NCI-H2107 treated with DMSO at 0.1 percent for 48 hours (cell line): ENCODE results near the gene ADAM17.
"Not testable (repeated sequence)": the region's sequence is repeated elsewhere in the genome, so short reads cannot be mapped to it uniquely, and the experiment has no call there.

Experiments used
- DNase-seq: peaks from one replicate; lab custom pipeline; 2025; ENCODE audit not compliant: unreplicated experiment; lab: John Stamatoyannopoulos, UW

ADAM17 gene

DNA sequence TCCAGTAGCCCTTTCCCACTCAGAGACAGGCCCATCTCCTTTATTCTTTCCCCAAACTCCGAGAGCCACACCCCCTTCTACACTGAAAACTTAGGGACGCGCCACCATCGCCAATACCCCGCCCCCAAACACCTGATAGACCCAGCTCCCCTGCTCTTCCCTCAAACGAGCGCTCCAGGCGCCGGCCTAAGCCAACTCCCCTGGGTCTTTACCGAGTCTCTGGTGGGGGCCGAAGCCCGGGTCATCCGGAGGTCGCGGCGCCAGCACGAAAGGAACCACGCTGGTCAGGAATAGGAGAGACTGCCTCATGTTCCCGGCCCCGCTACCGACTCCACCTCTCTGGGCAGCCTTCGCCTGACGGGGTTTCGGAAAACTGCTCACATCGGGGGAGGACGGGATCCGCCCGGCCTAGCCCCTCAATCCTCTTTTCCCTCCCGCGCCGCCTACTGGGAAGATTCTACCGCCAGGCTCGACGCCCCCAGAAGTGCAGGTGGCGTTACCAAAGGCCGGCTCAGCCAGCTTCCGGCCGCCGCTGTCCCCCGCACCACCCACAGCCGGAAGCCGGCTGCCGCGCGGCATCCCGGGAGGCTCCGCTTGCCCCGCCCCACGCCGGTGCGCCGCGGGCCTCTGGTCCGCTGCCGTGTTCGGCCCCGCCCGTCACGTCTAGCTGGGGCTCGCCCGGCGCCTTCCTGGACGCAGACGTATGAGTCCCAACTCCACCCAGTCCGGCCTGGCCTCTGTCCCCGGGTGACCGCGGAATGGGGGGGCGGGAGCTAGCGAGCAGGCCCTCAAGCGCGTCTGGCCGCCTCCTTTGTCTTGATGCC, at the start of gene ADAM17:
TSS of gene ADAM17 (minus strand) at position 534 of the 824 bp plus-strand sequence. CDS start at position 309, 225 bp downstream.
- DNase-seq: peak; percentile 82

DNA sequence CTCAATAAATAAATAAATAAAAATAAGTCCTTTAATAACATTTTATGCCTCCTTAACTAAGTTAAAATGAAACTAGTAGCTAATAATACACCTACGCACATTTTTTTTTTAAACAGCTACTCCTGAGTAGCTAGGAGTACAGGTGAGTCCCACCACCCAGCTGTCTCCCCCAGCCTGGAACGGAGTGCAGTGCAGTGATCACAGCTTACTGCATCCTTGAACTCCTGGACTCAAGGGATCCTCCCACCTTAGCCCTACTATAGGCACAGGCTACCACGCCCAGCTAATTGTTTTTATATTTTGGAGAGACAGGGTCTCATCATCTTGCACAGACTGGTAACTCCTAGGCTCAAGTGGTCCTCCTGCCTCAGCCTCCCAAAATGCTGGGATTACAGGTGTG, 46.8 kb upstream of the ADAM17 start:
- DNase-seq: no peak

DNA sequence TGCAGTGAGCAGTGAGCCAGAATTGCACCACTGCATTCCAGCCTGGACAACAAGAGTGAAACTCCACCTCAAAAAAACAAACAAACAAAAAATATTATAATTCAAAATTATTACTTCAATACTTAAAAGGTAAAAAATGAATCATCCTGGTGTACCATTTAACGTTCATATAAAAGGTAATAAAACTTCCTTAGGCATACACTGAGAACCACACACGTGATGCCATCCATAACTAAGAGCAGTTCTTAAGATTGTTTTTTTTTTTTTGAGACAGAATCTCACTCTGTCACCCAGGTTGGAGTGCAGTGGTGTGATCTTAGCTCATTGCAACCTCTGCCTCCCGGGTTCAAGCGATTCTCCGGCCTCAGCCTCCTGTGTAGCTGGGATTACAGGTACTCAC, 45.8 kb upstream of the ADAM17 start:
- DNase-seq: no peak

DNA sequence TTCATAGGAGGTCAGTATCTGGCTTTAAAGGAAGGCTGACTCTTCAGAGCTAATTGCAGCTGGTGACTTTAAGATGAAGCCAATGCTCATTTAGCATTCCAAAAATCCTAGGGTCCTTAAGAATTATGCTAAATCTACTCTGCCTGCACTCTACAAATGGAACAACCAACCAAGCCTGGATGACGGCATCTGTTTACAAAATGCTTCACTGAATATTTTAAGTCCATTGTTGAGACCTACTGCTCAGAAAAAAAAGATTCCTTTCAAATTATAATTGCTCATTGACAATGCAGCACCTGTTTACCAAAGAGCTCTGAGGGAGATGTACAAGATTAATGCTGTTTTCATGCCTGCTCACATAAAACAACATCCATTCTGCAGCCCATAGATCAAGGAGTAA, 43.8 kb upstream of the ADAM17 start:
- DNase-seq: no peak

DNA sequence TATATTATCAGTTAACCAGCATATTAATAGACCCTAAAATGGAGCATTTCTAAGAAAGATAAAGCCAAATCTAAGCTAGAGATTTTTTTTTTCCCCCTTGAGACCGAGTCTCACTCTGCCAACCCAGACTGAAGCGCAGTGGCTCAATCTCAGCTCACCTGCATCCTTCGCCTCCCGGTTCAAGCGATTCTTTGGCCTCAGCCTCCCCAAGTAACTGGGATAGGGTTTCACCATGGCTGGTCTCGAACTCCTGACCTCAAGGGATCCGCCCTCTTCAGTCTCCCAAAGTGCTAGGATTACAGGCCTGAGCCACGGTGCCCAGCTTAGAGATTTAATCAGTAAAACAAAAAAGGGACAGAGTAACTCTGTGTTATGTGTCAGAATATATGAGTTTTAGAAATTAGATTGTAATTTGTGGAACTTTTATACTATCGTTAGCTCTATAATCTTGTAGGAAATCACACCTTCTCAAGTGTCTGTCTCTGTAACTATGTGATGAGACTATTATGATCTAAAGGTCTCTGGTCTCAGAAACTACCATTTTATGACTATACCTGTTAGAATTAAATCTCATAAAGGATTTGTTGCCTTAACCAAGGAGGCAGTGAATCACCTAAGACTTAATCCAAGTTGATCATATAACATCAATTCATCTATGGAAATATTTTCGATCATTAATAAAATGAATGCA, 41.1 kb upstream of the ADAM17 start:
- DNase-seq: no peak

DNA sequence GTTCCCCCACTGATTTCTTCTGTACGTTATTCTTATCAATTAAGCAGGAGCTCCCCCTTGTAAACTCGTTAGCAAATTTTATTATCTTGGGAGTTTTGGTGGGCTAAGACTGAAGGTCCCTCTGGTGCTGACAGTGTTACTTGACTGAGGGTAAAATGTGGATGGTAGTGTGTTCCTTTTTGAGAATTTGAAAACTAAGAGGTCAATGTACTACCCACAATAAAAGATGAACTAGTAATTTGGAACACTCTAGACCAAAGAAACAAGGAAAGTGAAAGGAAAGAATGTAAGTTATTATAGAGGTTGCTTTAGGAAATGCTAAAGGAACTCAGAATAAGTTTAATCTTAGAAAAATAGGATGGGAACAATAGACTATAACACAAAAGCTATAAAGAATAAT, 40.1 kb upstream of the ADAM17 start:
- DNase-seq: no peak

DNA sequence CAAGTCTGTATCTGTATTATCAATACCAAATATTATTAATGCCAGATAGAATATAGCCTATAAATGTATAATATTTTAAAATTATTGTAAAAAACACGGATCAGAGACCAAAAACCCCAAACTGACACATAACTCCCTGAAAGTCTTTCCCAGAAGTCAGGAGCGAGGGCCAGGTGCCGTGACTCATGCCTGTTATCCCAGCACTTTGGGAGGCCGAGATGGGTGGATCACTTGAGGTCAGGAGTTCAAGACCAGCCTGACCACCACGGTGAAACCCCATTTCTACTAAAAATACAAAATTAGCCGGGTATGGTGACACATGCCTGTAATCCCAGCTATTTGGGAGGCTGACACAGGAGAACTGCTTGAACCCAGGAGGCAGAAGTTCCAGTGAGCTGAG, 39.6 kb upstream of the ADAM17 start:
- DNase-seq: not testable (repeated sequence)

DNA sequence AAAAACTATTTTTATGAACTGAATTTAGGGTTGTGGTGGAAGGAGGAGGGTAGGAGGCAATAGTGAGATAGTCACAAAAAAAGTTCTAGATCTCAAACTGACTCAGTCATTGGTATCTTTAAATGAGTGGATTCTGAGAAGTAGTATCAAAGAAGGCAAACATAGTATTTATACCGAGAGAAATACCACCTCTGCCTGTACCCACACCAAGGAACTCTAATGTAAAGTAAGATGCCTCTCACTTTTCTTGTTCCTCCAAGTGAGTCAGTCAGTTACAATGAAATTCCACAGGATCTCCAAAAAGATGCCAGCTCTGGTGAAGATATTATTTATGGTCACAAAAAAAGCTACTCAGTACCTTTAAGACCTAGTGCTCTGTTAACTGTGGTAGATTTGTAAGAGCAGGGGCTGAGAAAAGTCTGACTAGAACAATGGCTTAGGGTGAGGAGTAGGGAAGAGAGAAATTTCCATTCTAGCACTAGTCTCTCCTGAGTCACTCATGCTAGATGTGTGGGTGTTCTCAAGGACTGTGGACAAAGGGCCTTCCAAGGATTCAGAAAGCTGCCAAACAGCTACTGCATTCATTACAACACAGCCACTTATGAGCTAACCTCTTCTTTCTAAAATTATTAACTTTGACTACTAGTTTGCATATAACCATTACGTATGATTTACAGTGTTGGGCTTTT, 38.9 kb upstream of the ADAM17 start:
- no peak for DNase-seq

DNA sequence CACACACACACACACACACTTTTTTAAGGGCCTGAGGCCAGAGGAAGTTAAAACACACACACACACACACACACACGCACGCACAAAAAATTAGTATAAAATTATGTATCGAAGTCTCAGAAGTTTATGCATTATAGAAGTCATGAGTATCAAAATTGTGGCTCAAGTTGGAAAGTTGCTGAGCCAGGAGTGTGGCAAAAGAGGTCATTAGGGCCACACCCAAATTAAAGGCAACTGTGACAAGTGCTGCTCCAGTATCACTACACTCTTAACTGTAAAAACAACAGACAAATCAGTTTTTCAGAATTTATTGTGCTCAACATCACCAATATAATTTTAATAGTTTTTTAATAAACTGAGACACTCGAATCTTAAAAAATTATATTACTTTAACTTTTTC, 38.3 kb upstream of the ADAM17 start:
- DNase-seq: no peak

DNA sequence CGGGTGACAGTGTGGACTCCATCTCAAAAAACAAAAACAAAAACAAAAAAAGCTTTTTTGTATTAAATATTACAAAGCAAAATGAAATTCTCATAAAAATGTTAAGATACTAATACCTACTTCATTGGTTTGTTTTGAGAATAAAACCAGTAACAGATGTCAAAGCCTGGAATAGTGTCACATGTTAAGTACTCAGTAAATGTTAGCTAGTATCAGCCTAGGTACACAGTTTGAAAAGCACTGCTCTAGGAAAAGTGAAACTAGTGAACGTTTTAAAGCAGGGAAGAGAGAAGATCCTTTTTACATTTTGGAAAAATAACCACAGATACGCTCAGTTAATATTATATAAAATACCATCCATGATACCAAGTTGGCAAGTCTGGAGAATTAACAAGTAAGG, 37.1 kb upstream of the ADAM17 start:
- no peak for DNase-seq

DNA sequence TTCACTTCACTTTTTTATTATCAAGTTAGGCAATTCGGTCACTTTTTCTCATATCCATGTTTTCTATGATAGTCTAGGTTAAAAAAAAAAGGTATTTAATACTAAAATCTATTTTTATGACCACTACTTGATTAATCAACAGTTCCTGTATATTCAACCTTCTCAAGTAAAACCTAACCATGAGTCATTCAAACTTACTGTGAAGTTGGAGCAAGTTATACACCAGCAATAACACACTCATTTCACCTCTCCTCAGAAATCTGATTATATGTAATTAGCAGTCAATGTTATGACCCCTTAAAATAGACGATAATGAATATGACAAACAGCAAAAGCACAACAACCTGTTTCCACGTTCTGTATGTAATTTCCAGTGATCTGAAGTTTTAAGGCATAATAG, 35.0 kb upstream of the ADAM17 start:
- DNase-seq: no peak

DNA sequence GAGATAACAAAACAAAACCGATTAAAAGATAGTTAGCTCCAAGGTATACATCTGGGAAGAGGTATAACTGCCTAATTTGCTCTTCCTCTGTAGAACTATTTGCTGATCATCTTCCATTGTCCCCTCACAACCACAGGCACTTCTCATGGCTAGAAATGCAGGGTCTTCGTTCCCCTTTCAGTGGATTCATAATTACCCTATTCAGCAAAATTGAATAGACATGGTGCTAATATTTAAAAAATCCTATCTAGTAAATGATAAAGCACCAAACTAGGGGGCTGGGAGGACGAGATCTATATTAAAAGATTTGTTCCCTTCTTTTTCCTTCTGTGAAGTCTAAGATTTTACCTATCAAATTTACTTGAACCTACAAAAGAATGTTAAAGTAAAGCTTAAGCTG, 30.8 kb upstream of the ADAM17 start:
- no peak for DNase-seq

DNA sequence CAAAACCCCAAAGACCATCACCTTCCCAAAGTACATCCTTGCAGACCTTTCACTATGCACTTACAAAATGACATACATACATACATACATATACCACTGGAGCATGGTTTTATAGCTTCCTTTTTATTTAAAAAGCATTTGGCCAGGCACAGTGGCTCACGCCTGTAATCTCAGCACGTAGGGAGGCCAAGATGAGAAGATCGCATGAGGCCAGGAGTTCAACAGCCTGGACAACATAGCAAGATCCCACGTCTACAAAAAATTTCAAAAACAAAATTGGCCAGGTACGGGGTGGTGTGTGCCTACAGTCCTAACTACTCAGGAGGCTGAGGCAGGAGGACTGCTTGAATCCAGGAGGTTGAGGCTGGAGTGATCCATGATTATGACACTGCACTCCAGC, 29.9 kb upstream of the ADAM17 start:
- DNase-seq: no peak

DNA sequence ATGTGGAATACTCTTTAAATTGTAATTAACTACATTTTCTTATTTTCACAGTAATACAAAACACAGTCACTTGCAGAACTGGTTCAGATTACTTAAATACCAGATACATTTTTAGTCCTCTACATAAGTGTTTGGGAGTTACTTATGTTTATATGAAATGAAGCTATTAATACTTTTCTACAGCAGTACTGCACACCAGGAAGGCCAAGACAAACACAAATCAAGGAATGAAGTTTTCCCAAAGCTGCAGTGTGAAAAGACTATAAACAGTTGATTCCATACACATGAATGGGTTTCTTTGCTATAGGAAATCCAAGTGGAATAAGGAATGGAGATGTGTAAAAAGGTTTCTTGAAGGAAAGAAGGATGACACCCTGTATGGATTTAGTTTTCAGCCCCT, 29.3 kb upstream of the ADAM17 start:
- not testable (repeated sequence) for DNase-seq

DNA sequence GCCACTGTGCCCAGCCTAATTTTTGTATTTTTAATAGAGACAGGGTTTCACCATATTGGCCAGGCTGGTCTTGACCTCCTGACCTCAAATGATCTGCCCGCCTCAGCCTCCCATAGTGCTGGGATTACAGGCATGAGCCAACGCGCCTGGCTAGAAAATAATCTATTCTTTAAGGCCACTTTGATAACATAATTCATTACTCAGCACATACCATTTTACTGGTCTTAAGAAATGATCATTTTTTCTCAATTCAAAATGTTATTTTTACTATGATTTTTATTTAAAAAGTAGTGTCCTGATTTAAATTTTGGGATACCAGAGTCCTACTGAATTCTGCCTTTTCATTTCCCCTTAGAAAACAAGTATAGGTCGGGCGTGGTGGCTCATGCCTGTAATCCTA, 27.0 kb upstream of the ADAM17 start:
- DNase-seq: no peak

DNA sequence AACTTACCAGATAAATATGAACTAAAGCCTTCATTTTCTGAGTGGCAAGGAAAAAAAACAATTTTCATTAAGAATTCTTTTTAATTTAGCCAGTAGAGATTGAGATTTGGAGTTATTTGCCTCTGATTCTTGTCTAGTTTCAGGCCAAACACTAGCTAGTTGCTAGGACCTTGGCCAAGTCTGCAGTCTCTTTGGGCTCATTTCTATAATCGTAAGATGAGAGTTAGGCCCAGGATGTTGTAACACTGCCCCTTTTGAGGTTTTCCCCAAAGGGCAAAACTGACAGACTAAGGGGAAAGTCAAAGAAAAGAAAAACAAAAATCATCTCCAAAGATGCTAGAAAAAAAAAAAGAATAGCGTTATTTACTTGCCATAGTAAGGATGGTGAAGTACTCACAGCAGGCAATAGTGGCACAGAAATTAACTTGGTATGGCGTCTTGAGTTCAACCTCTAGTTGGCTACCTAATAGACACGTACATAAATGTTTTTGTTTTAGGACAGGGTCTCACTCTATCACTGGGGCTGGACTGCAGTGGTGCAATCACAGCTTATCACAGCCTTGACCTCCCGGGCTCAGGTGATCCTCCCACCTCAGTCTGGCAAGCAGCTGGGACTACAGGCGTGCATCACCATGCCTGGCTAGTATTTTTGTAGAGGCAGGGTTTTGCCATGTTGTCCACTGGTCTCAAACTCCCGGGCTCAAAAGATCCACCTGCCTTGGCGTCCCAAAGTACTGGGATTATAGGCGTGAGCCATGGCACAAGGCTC, 23.0 kb upstream of the ADAM17 start:
- no peak for DNase-seq

DNA sequence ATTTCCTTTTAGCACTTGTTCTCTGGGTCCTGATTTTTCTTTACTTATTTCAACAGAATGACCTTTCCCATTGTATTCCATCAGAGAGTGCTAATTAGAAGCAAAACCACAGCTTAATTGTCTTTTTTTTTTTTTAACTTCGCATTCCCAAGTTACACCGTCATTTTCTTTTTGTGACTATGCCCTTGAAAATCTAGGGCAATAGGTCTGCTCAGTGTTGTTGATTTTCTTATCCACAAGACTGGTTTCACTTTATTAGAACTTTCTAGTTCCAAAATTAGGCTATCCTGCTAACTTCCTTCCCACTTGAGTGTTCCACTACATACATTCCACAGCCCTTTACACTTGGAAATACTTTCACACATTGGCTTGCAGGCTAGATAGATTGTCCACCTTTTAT, 18.7 kb upstream of the ADAM17 start:
- no peak for DNase-seq

DNA sequence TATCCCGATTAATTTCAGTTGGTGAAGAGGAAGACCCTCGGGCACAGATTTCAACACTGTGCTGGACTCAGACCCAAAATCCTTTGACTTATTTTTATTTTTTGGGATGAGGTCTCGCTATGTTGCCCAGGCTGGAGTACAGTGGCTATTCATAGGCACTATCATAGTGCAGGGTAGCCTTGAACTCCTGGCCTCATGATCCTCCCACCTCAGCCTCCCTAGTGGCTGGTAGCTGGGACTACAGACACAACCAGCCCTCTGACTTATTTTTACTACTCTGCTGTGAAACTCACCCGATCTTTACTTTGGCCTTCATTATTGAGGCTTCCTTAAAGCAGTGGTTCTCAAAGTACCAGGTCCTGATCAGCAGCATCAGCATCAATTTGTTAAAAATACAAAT, 18.2 kb upstream of the ADAM17 start:
- no peak for DNase-seq

DNA sequence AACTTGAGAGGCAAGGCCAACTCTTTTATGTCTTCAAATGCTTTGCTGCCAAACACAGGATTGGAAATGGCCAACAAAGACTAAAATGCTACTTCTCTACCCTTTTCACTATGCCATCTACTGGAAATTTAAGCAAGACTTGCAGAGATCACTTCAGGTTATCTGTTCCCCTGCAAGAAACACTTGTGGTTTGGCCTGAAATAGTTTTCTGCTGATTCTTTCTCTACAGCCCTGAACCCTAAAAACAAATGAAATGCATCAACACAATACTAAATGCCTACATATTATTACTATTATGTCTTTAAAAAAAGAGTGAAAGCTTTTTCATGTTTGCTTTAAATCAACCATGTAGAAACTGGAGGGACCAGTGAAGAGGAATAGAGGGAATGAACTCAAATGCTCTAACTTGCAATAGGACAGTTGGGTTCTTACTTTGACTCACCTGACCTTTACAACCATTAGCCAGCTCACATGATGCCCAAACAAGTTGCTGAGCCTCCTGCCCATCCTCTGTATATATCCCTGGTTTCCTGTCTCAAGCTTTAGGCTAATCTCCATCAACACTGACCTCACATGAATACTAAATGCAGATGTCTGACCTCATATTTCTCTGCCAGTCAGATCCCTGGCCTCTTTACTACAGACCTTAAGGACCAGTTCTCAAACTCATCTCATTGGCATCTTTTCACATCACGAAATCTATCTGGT, 17.5 kb upstream of the ADAM17 start:
- DNase-seq: no peak

DNA sequence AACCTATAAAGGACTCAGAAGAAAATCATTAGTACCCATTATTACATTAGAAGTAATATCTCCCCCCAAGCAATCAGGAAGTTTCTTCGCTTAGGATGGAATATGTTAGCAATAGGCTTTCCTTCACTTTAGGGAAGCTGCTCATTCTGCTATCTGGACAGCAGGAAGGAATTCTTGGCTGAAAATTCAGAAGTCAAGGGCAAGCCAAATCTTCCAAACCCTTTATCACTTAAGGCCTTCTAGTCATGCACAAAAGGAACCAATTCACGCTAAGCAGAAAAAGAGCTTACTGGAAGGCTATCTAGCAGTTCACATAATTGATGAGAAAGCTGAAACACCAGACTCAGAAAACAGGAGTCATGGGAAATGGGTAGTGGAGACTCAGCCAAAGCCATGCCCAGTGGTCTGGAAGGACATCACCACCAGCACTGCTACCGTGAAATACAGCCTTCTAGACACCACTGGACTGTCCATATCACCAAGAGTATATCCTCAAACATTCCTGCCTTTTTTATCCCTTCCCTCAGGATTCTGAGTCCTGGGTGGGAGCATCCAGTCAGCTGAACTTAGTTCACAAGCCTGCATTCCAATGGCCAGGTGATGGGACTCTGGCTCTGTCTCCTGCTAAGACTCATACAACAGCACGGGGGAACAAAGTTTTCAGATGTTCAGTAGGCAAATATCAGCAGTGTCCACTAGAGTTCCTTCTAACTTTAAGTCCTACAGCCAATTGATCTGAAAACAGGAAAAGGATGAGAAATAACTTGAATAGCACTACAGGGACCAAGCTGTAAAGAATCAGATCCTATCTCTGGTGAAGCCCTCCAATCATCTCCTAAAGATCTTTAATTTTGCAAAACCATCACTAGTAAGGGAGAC, 14.8 kb upstream of the ADAM17 start:
- DNase-seq: no peak
